SKM-1 (cell line): ENCODE measurements around the gene NOVA1.
"Not testable (repeated sequence)": the region's sequence is repeated elsewhere in the genome, so short reads cannot be mapped to it uniquely, and the experiment has no call there.

Experiments
- DNase-seq: peaks from one replicate; lab custom pipeline; 2025; ENCODE audit not compliant: unreplicated experiment; lab: John Stamatoyannopoulos, UW

Gene NOVA1, protein sequence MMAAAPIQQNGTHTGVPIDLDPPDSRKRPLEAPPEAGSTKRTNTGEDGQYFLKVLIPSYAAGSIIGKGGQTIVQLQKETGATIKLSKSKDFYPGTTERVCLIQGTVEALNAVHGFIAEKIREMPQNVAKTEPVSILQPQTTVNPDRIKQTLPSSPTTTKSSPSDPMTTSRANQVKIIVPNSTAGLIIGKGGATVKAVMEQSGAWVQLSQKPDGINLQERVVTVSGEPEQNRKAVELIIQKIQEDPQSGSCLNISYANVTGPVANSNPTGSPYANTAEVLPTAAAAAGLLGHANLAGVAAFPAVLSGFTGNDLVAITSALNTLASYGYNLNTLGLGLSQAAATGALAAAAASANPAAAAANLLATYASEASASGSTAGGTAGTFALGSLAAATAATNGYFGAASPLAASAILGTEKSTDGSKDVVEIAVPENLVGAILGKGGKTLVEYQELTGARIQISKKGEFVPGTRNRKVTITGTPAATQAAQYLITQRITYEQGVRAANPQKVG

GRCh38 chr14:26597589-26598080 is at the start of gene NOVA1:
TSS of gene NOVA1 (minus strand) at chr14:26598033. CDS start at chr14:26597436, 597 bp downstream.
- DNase-seq = no peak

DNA sequence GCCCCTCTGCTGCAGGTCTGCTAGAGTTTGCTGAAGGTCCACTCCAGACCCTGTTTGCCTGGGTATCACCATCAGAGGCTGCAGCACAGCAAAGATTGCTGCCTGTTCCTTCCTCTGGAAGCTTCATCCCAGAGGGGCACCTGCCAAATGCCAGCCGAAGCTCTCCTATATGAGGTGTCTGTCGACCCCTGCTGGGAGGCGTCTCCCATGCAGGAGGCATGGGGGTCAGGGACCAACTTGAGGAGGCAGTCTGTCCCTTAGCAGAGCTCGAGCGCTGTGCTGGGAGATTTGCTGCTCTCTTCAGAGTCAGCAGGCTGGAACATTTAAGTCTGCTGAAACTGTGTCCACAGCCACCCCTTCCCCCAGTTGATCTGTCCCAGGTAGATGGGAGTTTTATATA is 47.2 kb upstream of the NOVA1 start:
- DNase-seq = not testable (repeated sequence)

DNA sequence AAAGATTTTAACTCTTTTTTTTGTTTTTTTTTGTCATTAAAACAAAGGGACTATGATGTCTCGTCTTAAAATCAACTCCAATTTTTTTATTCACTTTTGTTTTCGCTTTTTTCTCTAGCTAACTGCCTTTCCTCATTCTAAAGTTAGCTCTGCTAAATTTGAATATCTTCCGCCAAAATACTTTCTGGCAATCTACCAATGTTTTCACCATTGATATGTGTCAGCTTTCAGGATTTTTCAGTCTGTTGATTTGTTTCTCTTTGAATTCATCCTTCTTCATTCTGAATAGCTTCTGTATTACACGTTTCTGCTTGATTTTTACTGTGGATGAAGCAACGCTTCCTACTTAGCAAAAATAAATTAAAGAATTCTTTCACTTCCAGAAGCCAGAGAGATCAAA is 38.7 kb upstream of the NOVA1 start:
- no peak for DNase-seq

DNA sequence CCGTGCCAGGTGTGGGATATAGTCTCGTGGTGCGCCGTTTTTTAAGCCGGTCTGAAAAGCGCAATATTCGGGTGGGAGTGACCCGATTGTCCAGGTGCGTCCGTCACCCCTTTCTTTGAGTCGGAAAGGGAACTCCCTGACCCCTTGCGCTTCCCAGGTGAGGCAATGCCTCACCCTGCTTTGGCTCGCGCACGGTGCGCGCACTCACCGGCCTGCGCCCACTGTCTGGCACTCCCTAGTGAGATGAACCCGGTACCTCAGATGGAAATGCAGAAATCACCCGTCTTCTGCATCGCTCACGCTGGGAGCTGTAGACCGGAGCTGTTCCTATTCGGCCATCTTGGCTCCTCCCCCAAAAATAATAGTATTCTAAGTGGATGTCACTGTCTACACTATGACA is 37.1 kb upstream of the NOVA1 start:
- not testable (repeated sequence) for DNase-seq

- DNase-seq = no peak
Measured at GRCh38 chr14:26626256-26626655, 28.4 kb upstream of the NOVA1 start.

DNA sequence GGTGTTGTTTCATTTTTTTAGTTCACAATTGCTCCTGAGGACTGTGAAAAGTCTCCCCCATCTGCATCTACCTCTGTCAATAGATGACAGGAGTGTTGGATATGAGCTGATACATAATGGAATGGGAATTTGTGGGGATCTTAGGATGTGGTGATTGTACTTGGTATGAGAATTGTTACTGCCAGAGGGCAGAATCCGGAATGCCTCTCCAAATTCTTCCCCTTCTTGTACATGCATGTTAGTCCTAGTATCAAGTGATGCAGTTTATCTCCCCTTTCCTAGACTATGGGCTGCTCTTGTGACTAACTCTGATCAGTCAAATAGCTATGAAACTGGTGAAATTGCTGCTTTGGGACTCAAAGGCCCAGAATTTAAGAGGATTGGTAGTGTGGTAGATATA is 24.8 kb upstream of the NOVA1 start:
- DNase-seq = no peak

DNA sequence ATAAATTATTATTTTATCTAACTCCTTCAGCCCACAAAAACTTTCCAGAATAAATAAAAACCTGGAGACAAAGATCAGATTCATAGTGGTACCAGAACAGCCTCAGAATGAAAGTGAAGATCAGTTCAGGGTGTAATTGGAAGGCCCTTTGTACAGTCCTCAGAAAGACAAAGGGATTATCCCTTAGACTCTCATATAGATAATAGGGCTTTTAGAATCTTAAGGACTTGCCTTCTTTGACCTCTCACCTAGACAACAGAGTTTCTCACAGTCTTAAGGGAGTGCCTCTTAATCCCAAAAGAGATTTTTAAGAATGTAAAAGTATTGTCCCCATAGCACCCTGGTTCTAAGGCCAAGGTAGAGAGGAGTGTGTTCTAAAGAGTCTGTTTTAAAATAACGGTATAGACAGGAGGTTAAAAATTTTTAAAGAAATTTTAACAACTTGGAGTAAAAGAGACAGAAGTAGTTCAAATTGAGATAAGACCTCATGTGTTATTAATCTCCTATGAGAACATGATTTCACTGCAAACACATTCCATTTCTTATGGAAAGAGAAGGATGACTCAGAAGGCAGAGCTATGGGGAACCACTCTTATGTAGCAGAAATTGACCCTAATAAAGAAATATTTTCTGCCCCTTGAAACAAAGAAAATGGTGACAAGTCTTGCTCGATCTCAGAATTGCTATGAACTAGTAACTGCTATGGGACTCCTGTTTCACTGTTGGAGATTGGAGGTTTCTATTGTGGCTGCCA is 24.2 kb upstream of the NOVA1 start:
- no peak for DNase-seq

DNA sequence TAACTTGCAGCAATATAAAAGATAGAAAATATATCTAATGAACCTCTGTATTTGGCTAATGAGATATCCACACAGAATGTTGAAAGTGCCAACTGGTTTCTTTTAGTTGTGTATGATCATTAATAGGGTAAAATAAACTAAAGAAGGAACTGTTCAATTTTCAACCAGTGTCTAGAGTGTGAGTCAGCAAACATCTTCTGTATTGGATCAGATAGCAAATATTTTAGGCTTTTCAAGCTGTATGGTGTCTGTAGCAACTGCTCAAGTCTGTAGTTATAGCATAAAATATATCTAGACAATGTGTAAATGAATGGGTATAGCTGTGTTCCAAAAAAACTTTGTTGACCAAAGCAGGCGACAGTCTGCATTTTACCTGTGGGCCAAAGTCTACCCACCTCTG is 23.5 kb upstream of the NOVA1 start:
- no peak for DNase-seq

GRCh38 chr14:26611259-26611658 is 13.4 kb upstream of the NOVA1 start:
- DNase-seq = no peak

DNA sequence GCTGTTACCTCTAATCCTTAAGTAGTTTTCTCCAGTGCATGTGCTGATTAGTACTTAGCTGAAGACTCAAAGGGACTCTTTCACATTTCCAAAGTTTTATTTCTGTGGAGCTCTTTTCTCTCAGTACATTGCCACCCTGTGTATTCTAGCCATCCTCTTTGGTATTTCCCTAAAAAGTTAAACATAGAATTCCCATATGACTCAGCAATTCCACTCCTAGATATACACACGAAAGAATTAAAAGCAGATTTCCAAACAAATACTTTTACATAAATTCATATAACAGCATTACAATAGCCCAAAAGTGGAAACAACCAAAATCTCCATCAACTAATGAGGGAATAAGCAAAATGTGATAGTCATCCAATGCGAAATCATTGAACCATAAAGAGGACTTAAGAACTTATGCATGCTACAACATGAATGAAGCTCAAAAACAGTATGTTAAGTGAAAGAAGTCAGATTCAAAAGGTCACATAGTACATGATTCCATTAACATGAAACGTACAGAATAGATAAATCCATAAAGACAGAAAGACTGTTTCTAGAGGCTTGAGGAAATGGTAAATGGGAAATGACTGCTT is 9.0 kb upstream of the NOVA1 start:
- no peak for DNase-seq

GRCh38 chr14:26605602-26606001 is 7.8 kb upstream of the NOVA1 start:
- no peak for DNase-seq

DNA sequence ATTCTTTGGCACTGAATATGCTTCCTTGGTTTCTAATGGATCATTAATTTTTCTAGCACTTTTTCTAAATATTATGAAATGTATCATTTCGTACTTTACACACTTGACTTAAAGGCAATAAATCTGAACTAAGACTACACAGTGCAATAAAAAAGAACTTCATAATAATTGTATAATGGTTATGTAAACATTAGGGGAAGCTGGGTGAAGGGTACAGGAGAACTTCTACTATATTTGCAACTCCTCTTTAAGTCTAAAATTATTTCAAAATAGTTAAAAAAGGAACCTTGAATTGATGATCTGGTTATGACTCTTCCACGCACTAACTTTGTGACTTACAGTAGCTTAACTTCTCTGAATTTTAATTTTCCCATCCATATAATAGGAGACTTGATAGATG is 5.1 kb upstream of the NOVA1 start:
- no peak for DNase-seq

DNA sequence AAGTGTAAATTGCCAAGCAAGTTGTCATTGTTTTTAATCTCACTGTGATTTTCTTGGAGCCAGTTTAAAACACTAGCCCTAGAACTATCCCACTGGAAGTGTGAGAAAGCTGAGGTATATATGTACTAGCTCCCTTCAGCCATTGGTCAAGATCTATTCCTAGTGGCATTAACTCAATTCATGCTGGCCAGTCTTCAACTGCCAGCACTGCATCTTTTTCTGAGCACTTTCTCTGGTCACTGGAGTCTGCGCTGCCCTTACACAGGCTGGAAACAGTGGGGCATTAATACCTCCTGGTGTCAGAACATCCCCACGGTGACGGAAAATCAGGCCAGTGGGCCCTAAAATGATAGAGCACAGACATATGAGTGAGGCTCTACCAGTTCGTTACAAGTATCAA is 4.0 kb upstream of the NOVA1 start:
- DNase-seq = no peak

DNA sequence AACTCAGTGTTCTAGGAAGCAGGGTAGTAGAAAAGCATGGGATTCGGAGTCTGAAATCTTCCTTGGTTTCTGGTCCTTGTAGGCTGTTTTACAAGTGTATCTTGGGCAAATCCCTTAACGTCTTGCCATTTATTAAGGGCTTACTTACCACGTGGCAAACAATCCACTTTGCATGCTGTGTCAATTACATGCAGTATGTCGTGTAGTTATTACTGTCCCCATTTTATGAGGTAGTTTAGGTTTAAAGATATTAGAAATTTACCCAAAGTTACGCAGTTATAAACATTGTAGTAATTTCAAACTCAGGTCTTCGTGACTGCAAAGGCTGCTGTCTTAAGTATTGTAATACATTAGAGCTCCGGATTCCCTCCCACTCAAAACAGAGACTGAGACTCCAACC is 1.5 kb upstream of the NOVA1 start:
- no peak for DNase-seq

GRCh38 chr14:26598672-26599131 is 869 bp upstream of the NOVA1 start:
- no peak for DNase-seq

GRCh38 chr14:26598081-26598671 is 343 bp upstream of the NOVA1 start:
- peak; percentile 12 for DNase-seq

DNA sequence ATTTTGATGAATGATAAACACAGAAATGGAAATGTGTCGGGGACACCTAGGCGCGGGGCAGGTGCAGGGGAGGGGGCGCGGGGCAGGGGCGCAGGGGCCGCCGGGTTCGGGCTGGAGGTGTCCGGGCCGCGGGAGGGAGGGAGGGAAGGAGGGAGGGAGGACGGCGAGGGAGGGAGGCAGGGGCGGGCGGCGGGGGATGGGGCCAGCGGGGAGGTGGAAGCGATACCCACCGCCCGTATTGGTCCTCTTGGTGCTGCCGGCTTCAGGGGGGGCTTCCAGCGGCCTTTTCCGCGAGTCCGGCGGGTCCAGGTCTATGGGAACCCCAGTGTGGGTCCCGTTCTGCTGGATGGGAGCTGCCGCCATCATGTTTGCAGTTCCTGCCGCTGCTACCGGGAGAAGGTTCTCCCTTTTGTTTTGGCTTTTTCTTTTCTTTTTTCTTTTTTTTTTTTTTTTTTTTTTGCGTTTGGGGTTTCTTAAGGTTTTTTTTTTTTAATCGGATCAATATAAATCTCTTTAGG is 703 bp downstream of the NOVA1 start:
- no peak for DNase-seq

- no peak for DNase-seq
Measured at GRCh38 chr14:26596543-26597061, 1.2 kb downstream of the NOVA1 start.

- DNase-seq = no peak
Measured at GRCh38 chr14:26595926-26596542, 1.8 kb downstream of the NOVA1 start.
